Hepatocyte (in vitro differentiated cells): Measurements from ENCODE around the gene NEB. TPM values are rescaled to one million over a fixed set of nuclear protein-coding genes. Genes with fewer than 3 reads are reported as not detected.

ENCODE experiments used
- DNase-seq: peaks from one replicate; pipeline ENCODE4 v3.0.0-alpha.2; 2016; ENCODE audit warnings: low spot score
- H2AFZ ChIP-seq: fragments of 200-600 bp; sonication (generic); 2 replicates; pipeline ENCODE4 v1.6.0; 2016; ENCODE audit warnings: antibody characterized with exemption, mild to moderate bottlenecking
- H3K27ac ChIP-seq: fragments of 200-600 bp; sonication (generic); 2 replicates; pipeline ENCODE4 v1.5.1; 2016; ENCODE audit warnings: mild to moderate bottlenecking
- H3K27me3 ChIP-seq: fragments of 200-600 bp; sonication (generic); 2 replicates; pipeline ENCODE4 v1.6.1; 2016
- H3K36me3 ChIP-seq: fragments of 200-600 bp; sonication (generic); replicated peaks from 2 replicates; pipeline ENCODE4 v1.5.1; 2016; ENCODE audit warnings: low read depth; ENCODE audit not compliant: insufficient read depth
- H3K4me1 ChIP-seq: fragments of 200-600 bp; sonication (generic); 2 replicates; pipeline ENCODE4 v1.5.1; 2016; ENCODE audit warnings: mild to moderate bottlenecking, moderate library complexity; ENCODE audit not compliant: insufficient read depth
- H3K4me2 ChIP-seq: fragments of 200-600 bp; sonication (generic); 2 replicates; pipeline ENCODE4 v1.6.0; 2016
- H3K4me3 ChIP-seq: fragments of 200-600 bp; sonication (generic); 2 replicates; pipeline ENCODE4 v1.5.1; 2016; ENCODE audit warnings: mild to moderate bottlenecking
- H3K79me2 ChIP-seq: fragments of 200-600 bp; sonication (generic); 2 replicates; pipeline ENCODE4 v1.6.0; 2017; ENCODE audit warnings: mild to moderate bottlenecking
- H3K9me2 ChIP-seq: fragments of 200-600 bp; sonication (generic); replicated peaks from 2 replicates; pipeline ENCODE4 v1.6.0; 2017; ENCODE audit warnings: mild to moderate bottlenecking; ENCODE audit not compliant: insufficient read depth
- H3K9me3 ChIP-seq: fragments of 200-600 bp; sonication (generic); 2 replicates; pipeline ENCODE4 v1.5.1; 2016; ENCODE audit warnings: low read depth, mild to moderate bottlenecking
- H4K20me1 ChIP-seq: fragments of 200-600 bp; sonication (generic); 2 replicates; pipeline ENCODE4 v1.6.0; 2016; ENCODE audit warnings: mild to moderate bottlenecking; ENCODE audit not compliant: insufficient read depth, poor library complexity, severe bottlenecking
- EZH2 ChIP-seq: fragments of 200-600 bp; sonication (generic); IDR thresholded peaks from 2 replicates; pipeline ENCODE4 v1.6.1; 2016; ENCODE audit warnings: antibody characterized with exemption, mild to moderate bottlenecking, borderline replicate concordance
- EZH2phosphoT487 ChIP-seq: fragments of 200-600 bp; sonication (generic); IDR thresholded peaks from one replicate; pipeline ENCODE4 v1.6.1; 2018; ENCODE audit warnings: antibody characterized with exemption, mild to moderate bottlenecking, low read depth, moderate library complexity; ENCODE audit not compliant: unreplicated experiment, severe bottlenecking
- WGBS: methylation state at CpG from one replicate; pipeline ENCODE4 v1.1.6; 2016; ENCODE audit warnings: low lambda C conversion rate; ENCODE audit errors: missing lambda C conversion rate; 5-methylcytosine and 5-hydroxymethylcytosine counted together
- polyA plus RNA-seq: library from polyadenylated mRNA; unstranded; fragments of >200 nt; fragmentation: Nextera tagmentation; extraction: Ambion mirVana; gene quantifications from 2 replicates; pipeline ENCODE4 v1.2.1, GENCODE V29; 2016
- total RNA-seq: library from RNA; depleted of rRNA; stranded (reverse); fragments of >200 nt; gene quantifications from 2 replicates; pipeline ENCODE4 v1.2.3, GENCODE V29; 2014
- TF ChIP-seq, protein P1 (sequence below): fragments of 200-600 bp; sonication (generic); IDR thresholded peaks from 2 replicates; pipeline ENCODE4 v1.5.1; 2016; ENCODE audit warnings: antibody characterized with exemption, mild to moderate bottlenecking; ENCODE audit not compliant: poor library complexity

The NEB gene
- total and polyA plus RNA-seq, 2 experiments from 2014 or later = 0.75 to 2.2 TPM

DNA sequence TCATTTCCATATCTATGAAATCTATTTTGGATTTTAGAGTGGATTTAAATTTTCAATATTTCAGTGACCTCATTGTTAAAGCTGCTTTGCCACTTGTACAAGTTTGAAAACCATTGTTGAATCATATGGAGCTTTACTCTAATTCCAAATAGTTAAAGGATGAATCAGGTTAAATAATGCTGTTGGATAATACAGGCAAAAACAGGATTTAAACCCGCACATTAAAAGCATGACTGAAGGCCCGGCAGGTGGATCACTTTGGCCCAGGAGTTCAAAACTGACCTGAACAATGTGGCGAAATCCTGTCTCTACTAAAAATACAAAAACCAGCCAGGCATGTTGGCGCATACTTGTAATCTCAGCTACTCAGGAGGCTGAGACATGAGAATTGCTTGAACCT is 256.3 kb downstream of the NEB start:
- WGBS = 99% methylated on average over 4 of the region's 4 CpGs
- H3K79me2 ChIP-seq = no peaks in the 10 kb centered on the region
- no peak overlapping the region for H3K4me3 ChIP-seq
- no peak for DNase-seq
- TF ChIP-seq EZH2phosphoT487 (no peak), EZH2 (no peak)
- TF ChIP-seq, protein P1, sequence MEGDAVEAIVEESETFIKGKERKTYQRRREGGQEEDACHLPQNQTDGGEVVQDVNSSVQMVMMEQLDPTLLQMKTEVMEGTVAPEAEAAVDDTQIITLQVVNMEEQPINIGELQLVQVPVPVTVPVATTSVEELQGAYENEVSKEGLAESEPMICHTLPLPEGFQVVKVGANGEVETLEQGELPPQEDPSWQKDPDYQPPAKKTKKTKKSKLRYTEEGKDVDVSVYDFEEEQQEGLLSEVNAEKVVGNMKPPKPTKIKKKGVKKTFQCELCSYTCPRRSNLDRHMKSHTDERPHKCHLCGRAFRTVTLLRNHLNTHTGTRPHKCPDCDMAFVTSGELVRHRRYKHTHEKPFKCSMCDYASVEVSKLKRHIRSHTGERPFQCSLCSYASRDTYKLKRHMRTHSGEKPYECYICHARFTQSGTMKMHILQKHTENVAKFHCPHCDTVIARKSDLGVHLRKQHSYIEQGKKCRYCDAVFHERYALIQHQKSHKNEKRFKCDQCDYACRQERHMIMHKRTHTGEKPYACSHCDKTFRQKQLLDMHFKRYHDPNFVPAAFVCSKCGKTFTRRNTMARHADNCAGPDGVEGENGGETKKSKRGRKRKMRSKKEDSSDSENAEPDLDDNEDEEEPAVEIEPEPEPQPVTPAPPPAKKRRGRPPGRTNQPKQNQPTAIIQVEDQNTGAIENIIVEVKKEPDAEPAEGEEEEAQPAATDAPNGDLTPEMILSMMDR = no peak
- no peak overlapping the region for H3K4me2 ChIP-seq
- H2AFZ ChIP-seq = no peak overlapping the region
- no peaks in the 10 kb centered on the region for H3K9me3 ChIP-seq
- H4K20me1 ChIP-seq = no peaks in the 10 kb centered on the region
- H3K9me2 ChIP-seq = no peaks in the 10 kb centered on the region
- no peaks in the 10 kb centered on the region for H3K4me1 ChIP-seq
- no peak overlapping the region for H3K27ac ChIP-seq
- no peaks in the 10 kb centered on the region for H3K36me3 ChIP-seq
- no peaks in the 10 kb centered on the region for H3K27me3 ChIP-seq

DNA sequence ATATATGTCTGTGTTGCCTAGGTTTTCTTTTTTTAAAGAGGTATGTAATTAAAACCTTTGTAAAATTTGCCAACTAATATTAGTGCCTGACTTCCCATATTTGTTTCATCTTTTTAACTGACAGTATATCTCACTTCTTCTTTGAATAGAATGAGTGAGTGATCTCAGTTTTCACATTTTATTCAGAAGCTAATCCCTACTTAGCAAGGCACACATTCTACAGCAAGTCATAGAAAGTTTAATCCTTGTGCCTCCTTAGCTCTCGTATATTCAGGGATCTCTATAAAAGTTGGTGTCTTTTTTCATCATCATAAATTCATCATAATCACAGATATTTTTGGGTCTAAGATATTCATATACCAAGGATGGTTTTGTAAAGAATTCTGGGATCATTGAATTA is 258.0 kb downstream of the NEB start:
- no peak for DNase-seq
- no peaks in the 10 kb centered on the region for H3K36me3 ChIP-seq
- H3K4me3 ChIP-seq = no peak overlapping the region
- H3K9me3 ChIP-seq = no peaks in the 10 kb centered on the region
- H2AFZ ChIP-seq = no peak overlapping the region
- TF ChIP-seq EZH2phosphoT487 = no peak
- no peak for TF ChIP-seq EZH2
- TF ChIP-seq, protein P1 = no peak
- H3K4me2 ChIP-seq = no peak overlapping the region
- H3K4me1 ChIP-seq = no peaks in the 10 kb centered on the region
- no peak overlapping the region for H3K27ac ChIP-seq
- H3K9me2 ChIP-seq = no peaks in the 10 kb centered on the region
- 86% methylated on average over 1 of the region's 1 CpG for WGBS
- H3K27me3 ChIP-seq = no peaks in the 10 kb centered on the region
- H4K20me1 ChIP-seq = no peaks in the 10 kb centered on the region
- H3K79me2 ChIP-seq = no peaks in the 10 kb centered on the region

DNA sequence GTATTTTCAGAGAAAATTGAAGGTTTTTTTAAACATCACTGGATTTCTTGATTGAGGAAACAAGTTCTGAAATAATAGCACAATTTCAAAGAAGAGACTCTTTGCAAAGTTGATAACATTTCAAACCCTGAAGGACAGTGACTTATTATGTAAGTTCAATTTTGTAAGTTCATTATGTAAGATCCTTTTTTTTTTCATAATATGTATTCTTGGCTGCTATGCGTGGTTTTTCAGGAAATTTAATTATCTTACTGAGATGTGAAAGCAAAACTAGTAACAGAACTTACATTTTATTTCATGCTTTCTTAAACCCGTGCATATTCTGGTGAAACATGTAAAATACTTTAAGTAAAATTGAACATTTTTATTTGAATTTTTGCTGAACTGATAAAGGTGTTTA is 259.2 kb downstream of the NEB start:
- peaks cover 8% of the 10 kb centered on the region for H3K36me3 ChIP-seq
- no peaks in the 10 kb centered on the region for H3K27me3 ChIP-seq
- H3K27ac ChIP-seq = no peak overlapping the region
- WGBS = 97% methylated on average over 2 of the region's 2 CpGs
- H3K4me2 ChIP-seq = no peak overlapping the region
- no peak overlapping the region for H2AFZ ChIP-seq
- no peak for TF ChIP-seq EZH2
- TF ChIP-seq, protein P1 = no peak
- TF ChIP-seq EZH2phosphoT487 = no peak
- no peak for DNase-seq
- no peaks in the 10 kb centered on the region for H3K4me1 ChIP-seq
- H3K79me2 ChIP-seq = peaks cover 3% of the 10 kb centered on the region
- peaks cover 6% of the 10 kb centered on the region for H3K9me3 ChIP-seq
- no peaks in the 10 kb centered on the region for H4K20me1 ChIP-seq
- H3K4me3 ChIP-seq = no peak overlapping the region
- no peaks in the 10 kb centered on the region for H3K9me2 ChIP-seq

DNA sequence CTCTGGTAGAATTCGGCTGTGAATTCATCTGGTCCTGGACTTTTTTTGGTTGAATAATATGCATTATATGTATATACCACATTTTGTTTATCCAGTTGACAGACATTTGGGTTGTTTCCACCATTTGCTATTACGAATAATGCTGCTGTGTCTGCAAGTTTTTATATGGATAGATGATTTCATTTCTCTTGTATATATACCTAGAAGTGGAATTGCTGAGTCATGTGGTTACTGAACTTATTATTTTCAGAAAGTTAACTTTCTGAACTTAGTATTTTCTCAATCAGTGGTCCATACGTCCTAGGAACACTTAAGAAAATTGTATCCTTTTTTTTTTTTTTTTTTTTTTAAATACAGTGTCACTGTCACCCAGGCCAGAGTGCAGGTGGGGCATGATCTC is 261.3 kb downstream of the NEB start:
- H3K9me2 ChIP-seq = no peaks in the 10 kb centered on the region
- no peak overlapping the region for H3K27ac ChIP-seq
- peaks cover 6% of the 10 kb centered on the region for H3K9me3 ChIP-seq
- H3K36me3 ChIP-seq = peaks cover 8% of the 10 kb centered on the region
- no peak overlapping the region for H2AFZ ChIP-seq
- TF ChIP-seq, protein P1 = no peak
- TF ChIP-seq EZH2phosphoT487 = no peak
- TF ChIP-seq EZH2 = no peak
- no peaks in the 10 kb centered on the region for H3K27me3 ChIP-seq
- no peaks in the 10 kb centered on the region for H3K4me1 ChIP-seq
- peaks cover 4% of the 10 kb centered on the region for H3K79me2 ChIP-seq
- H4K20me1 ChIP-seq = no peaks in the 10 kb centered on the region
- H3K4me2 ChIP-seq = no peak overlapping the region
- H3K4me3 ChIP-seq = no peak overlapping the region
- no peak for DNase-seq
- WGBS = 94% methylated on average over 3 of the region's 3 CpGs
